ENCODE measurements around the gene FAM187B.
A peak's percentile ranks its signal among the peaks of the same experiment; 100 is the strongest.

FAM187B gene

GRCh38 chr19:35228177-35228930 lies at the start of gene FAM187B:
FAM187B (minus strand) TSS chr19:35228739; CDS start chr19:35228680, 59 bp downstream.
- no peak for DNase-seq (ENCODE audit: extremely low read depth in 1 of 2, low read depth in 1 of 2)

- DNase-seq (ENCODE audit: extremely low read depth in 1 of 2, low read depth in 1 of 2) = no peak
Measured at GRCh38 chr19:35276706-35277281, 48.3 kb upstream of the FAM187B start.

GRCh38 chr19:35274323-35274722 lies 45.8 kb upstream of the FAM187B start:
- DNase-seq (ENCODE audit: extremely low read depth in 1 of 2, low read depth in 1 of 2) = no peak

- no peak for DNase-seq (ENCODE audit: extremely low read depth in 1 of 2, low read depth in 1 of 2)
Measured at GRCh38 chr19:35273686-35274259, 45.2 kb upstream of the FAM187B start.

GRCh38 chr19:35272954-35273649 lies 44.6 kb upstream of the FAM187B start:
- DNase-seq (ENCODE audit: extremely low read depth in 1 of 2, low read depth in 1 of 2) = no peak

GRCh38 chr19:35272122-35272719 lies 43.7 kb upstream of the FAM187B start:
- DNase-seq (ENCODE audit: extremely low read depth in 1 of 2, low read depth in 1 of 2) = no peak

GRCh38 chr19:35271546-35271945 lies 43.0 kb upstream of the FAM187B start:
- no peak for DNase-seq (ENCODE audit: extremely low read depth in 1 of 2, low read depth in 1 of 2)

- no peak for DNase-seq (ENCODE audit: extremely low read depth in 1 of 2, low read depth in 1 of 2)
Measured at GRCh38 chr19:35270381-35270811, 41.9 kb upstream of the FAM187B start.

GRCh38 chr19:35269438-35270117 lies 41.0 kb upstream of the FAM187B start:
- DNase-seq (ENCODE audit: extremely low read depth in 1 of 2, low read depth in 1 of 2) = peak; percentile 64 to 66

- no peak for DNase-seq (ENCODE audit: extremely low read depth in 1 of 2, low read depth in 1 of 2)
Measured at GRCh38 chr19:35268536-35269437, 40.2 kb upstream of the FAM187B start, which contains the start of gene USF2. USF2 (plus strand) TSS chr19:35268962; CDS start chr19:35269102, 140 bp downstream.

GRCh38 chr19:35267818-35268535 lies 39.4 kb upstream of the FAM187B start:
- peak in 1 of 2 donors; percentile 57 for DNase-seq (ENCODE audit: extremely low read depth in 1 of 2, low read depth in 1 of 2)

- DNase-seq (ENCODE audit: extremely low read depth in 1 of 2, low read depth in 1 of 2) = no peak
Measured at GRCh38 chr19:35267353-35267817, 38.8 kb upstream of the FAM187B start.

GRCh38 chr19:35266520-35267352 lies 38.2 kb upstream of the FAM187B start:
- DNase-seq (ENCODE audit: extremely low read depth in 1 of 2, low read depth in 1 of 2) = no peak

GRCh38 chr19:35265900-35266519 lies 37.5 kb upstream of the FAM187B start:
- DNase-seq (ENCODE audit: extremely low read depth in 1 of 2, low read depth in 1 of 2) = no peak

- DNase-seq (ENCODE audit: extremely low read depth in 1 of 2, low read depth in 1 of 2) = no peak
Measured at GRCh38 chr19:35265126-35265899, 36.8 kb upstream of the FAM187B start.

GRCh38 chr19:35264268-35265125 lies 36.0 kb upstream of the FAM187B start:
- no peak for DNase-seq (ENCODE audit: extremely low read depth in 1 of 2, low read depth in 1 of 2)

All from stimulated activated CD8-positive, alpha-beta memory T cell treated with anti-CD3 and anti-CD28 coated beads, Interleukin-7, amount 100 ng/mL, for 48 hours (primary cell).